HEK293 (cell line): ENCODE data around the gene KIF1A.
A peak's percentile ranks its signal among the peaks of the same experiment; 100 is the strongest.

Source experiments
- CTCF ChIA-PET: fragments of 350-600 bp; formaldehyde crosslinking; extraction: SDS; loops from one replicate; lab custom pipeline; 2021; ENCODE audit warnings: antibody characterized with exemption; lab: Yijun Ruan, JAX
- POLR2A ChIA-PET: fragments of 300-600 bp; formaldehyde crosslinking; extraction: SDS; loops from one replicate; lab custom pipeline; 2020; ENCODE audit warnings: antibody characterized with exemption, inconsistent platforms; lab: Yijun Ruan, JAX
- H3K27ac ChIP-seq: fragments of 200-500 bp; sonication (Bioruptor generic); 2 replicates; pipeline ENCODE4 v1.5.1; 2014; ENCODE audit warnings: low read depth, low read length, control low read depth, inconsistent platforms; ENCODE audit errors: extremely low read depth
- H3K36me3 ChIP-seq, 2 experiments: fragments of 200-500 bp in 1 of 2; sonication (Bioruptor generic) in 1 of 2; 1 replicate in 1 of 2; 2 replicates in 1 of 2; pipeline ENCODE4 v1.5.1; 2014 to 2017; ENCODE audit warnings: inconsistent platforms in 2 of 2, low read length in 2 of 2; ENCODE audit not compliant: control insufficient read depth in 2 of 2, insufficient read depth in 1 of 2
- H3K4me1 ChIP-seq: fragments of 200-500 bp; sonication (Bioruptor generic); 2 replicates; pipeline ENCODE4 v1.5.1; 2014; ENCODE audit warnings: mild to moderate bottlenecking, low read length, inconsistent platforms; ENCODE audit not compliant: control insufficient read depth, insufficient read depth
- H3K4me3 ChIP-seq: 2 replicates; pipeline ENCODE4 v1.5.1; 2011; ENCODE audit warnings: low read depth, mild to moderate bottlenecking, control low read depth, low read length, moderate library complexity
- H3K9me3 ChIP-seq: fragments of 200-500 bp; sonication (Bioruptor generic); 2 replicates; pipeline ENCODE4 v1.5.1; 2014; ENCODE audit warnings: low read depth, low read length, inconsistent platforms; ENCODE audit not compliant: control insufficient read depth, insufficient read depth
- HOXC10 ChIP-seq: sonication (generic); formaldehyde crosslinking; IDR thresholded peaks from 2 replicates; pipeline ENCODE4 v1.8.1; 2023; ENCODE audit warnings: mild to moderate bottlenecking, missing genetic modification reagents
- KLF1 ChIP-seq: fragments of 450-650 bp; formaldehyde crosslinking; IDR thresholded peaks from 2 replicates; pipeline ENCODE4 v1.5.1; 2016; ENCODE audit warnings: missing biosample characterization, missing genetic modification characterization
- KLF8 ChIP-seq: fragments of 450-650 bp; formaldehyde crosslinking; IDR thresholded peaks from 2 replicates; pipeline ENCODE4 v1.5.1; 2016; ENCODE audit warnings: missing biosample characterization, missing genetic modification characterization
- SP3 ChIP-seq: fragments of 450-650 bp; formaldehyde crosslinking; IDR thresholded peaks from 2 replicates; pipeline ENCODE4 v1.5.1; 2016; ENCODE audit warnings: missing biosample characterization, missing genetic modification characterization
- ZBTB8A ChIP-seq: fragments of 450-650 bp; formaldehyde crosslinking; IDR thresholded peaks from 2 replicates; pipeline ENCODE4 v1.5.1; 2016; ENCODE audit warnings: missing biosample characterization, missing genetic modification characterization
- ZFP3 ChIP-seq: fragments of 450-650 bp; formaldehyde crosslinking; IDR thresholded peaks from 2 replicates; pipeline ENCODE4 v1.5.1; 2016; ENCODE audit warnings: low read depth, missing biosample characterization, missing genetic modification characterization
- ZFP41 ChIP-seq: fragments of 450-650 bp; formaldehyde crosslinking; IDR thresholded peaks from 2 replicates; pipeline ENCODE4 v1.5.1; 2016; ENCODE audit warnings: missing biosample characterization, missing genetic modification characterization, borderline replicate concordance
- ZNF146 ChIP-seq: fragments of 450-650 bp; formaldehyde crosslinking; IDR thresholded peaks from 2 replicates; pipeline ENCODE4 v1.5.1; 2016; ENCODE audit warnings: missing biosample characterization, missing genetic modification characterization
- ZNF585B ChIP-seq: fragments of 450-650 bp; formaldehyde crosslinking; IDR thresholded peaks from 2 replicates; pipeline ENCODE4 v1.5.1; 2016; ENCODE audit warnings: missing biosample characterization, missing genetic modification characterization
- ZNF658 ChIP-seq: fragments of 450-650 bp; formaldehyde crosslinking; IDR thresholded peaks from 2 replicates; pipeline ENCODE4; 2016; ENCODE audit warnings: missing biosample characterization, missing genetic modification characterization
- TF ChIP-seq, protein P1 (sequence below): fragments of 450-650 bp; formaldehyde crosslinking; IDR thresholded peaks from 2 replicates; pipeline ENCODE4 v1.5.1; 2016; ENCODE audit warnings: missing biosample characterization, missing genetic modification characterization, borderline replicate concordance
- TF ChIP-seq, protein P2 (sequence below): IDR thresholded peaks from 2 replicates; pipeline ENCODE4 v1.6.1; 2011; ENCODE audit warnings: mild to moderate bottlenecking, low read depth, low read length, borderline replicate concordance
- TF ChIP-seq, protein P3 (sequence below): fragments of 450-650 bp; formaldehyde crosslinking; IDR thresholded peaks from 2 replicates; pipeline ENCODE4 v1.5.1; 2016; ENCODE audit warnings: missing biosample characterization, missing genetic modification characterization, borderline replicate concordance
- TF ChIP-seq, protein P4 (sequence below): fragments of 450-650 bp; formaldehyde crosslinking; IDR thresholded peaks from 2 replicates; pipeline ENCODE4 v1.5.1; 2016; ENCODE audit warnings: missing biosample characterization, missing genetic modification characterization
- TF ChIP-seq, protein P5 (sequence below): fragments of 450-650 bp; formaldehyde crosslinking; IDR thresholded peaks from 2 replicates; pipeline ENCODE4 v1.5.1; 2017; ENCODE audit warnings: missing biosample characterization, missing genetic modification characterization
- TF ChIP-seq, protein P6 (sequence below): fragments of 450-650 bp; formaldehyde crosslinking; IDR thresholded peaks from 2 replicates; pipeline ENCODE4 v1.5.1; 2016; ENCODE audit warnings: missing biosample characterization, missing genetic modification characterization

Gene KIF1A

DNA sequence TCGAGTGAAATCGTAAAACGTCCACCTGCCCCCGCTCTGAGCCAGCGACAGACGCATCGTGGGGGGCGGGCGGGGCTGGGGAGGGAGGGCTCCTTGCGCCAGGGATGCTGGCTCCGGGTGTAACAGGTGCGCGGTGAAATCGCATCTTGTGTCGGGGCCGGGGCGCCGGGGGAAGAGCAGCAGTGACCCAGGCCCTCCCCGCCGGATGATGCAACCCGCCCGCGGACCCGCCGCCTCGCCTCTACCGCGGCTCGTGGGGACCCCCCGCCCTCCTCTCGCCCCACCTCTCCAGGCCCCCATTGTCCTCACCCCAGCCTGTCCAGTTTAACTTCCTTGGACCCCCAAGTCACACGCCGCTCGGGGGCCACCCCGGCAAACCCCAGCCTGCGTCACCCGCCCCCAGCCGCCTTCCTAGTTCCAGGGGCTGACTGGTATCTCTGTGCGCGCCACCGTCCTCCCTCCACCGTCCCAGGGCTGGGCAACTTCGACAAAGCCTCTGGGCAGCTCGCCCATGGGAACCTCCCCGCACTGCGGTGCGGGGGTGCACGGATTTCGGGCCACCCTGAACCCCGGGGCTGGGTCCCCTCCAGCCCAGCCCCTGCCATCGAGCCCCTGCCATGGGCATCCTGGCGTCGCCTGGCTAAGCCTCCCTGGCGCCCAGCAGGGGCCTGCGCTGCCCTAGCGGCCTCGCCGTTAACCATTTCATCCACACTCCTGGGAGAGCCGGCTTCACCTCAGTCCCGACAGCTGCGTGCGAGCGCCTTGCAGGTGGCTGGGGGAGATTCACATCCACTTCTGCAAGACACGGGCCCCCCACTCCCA is 799 bp upstream of the KIF1A start:
- Histone ChIP-seq H3K4me1 (peaks cover 5% of the 10 kb centered on the region; the same call in 1 of the 2 replicates), H3K4me3 (peak overlapping the region; percentile 52), H3K36me3 (peaks cover 0 to 5% of the 10 kb centered on the region in 2 experiments; a peak in 1 of 3 replicates), H3K27ac (peak overlapping the region; percentile 73; the same call in 1 of the 2 replicates), H3K9me3 (no peaks in the 10 kb centered on the region)
- ChIA-PET POLR2A (interaction anchor here (0.9 to 1.4 kb wide), 4 partner anchors 11 to 21 kb away, joined by 3 to 5 read pairs (median 3); no protein-coding TSS in a partner anchor), CTCF (interaction anchor here (1.5 kb wide), 1 partner anchor 20 kb away, joined by 9 read pairs; no protein-coding TSS in a partner anchor)
- TF ChIP-seq, protein P1, sequence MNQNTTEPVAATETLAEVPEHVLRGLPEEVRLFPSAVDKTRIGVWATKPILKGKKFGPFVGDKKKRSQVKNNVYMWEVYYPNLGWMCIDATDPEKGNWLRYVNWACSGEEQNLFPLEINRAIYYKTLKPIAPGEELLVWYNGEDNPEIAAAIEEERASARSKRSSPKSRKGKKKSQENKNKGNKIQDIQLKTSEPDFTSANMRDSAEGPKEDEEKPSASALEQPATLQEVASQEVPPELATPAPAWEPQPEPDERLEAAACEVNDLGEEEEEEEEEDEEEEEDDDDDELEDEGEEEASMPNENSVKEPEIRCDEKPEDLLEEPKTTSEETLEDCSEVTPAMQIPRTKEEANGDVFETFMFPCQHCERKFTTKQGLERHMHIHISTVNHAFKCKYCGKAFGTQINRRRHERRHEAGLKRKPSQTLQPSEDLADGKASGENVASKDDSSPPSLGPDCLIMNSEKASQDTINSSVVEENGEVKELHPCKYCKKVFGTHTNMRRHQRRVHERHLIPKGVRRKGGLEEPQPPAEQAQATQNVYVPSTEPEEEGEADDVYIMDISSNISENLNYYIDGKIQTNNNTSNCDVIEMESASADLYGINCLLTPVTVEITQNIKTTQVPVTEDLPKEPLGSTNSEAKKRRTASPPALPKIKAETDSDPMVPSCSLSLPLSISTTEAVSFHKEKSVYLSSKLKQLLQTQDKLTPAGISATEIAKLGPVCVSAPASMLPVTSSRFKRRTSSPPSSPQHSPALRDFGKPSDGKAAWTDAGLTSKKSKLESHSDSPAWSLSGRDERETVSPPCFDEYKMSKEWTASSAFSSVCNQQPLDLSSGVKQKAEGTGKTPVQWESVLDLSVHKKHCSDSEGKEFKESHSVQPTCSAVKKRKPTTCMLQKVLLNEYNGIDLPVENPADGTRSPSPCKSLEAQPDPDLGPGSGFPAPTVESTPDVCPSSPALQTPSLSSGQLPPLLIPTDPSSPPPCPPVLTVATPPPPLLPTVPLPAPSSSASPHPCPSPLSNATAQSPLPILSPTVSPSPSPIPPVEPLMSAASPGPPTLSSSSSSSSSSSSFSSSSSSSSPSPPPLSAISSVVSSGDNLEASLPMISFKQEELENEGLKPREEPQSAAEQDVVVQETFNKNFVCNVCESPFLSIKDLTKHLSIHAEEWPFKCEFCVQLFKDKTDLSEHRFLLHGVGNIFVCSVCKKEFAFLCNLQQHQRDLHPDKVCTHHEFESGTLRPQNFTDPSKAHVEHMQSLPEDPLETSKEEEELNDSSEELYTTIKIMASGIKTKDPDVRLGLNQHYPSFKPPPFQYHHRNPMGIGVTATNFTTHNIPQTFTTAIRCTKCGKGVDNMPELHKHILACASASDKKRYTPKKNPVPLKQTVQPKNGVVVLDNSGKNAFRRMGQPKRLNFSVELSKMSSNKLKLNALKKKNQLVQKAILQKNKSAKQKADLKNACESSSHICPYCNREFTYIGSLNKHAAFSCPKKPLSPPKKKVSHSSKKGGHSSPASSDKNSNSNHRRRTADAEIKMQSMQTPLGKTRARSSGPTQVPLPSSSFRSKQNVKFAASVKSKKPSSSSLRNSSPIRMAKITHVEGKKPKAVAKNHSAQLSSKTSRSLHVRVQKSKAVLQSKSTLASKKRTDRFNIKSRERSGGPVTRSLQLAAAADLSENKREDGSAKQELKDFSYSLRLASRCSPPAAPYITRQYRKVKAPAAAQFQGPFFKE = no peak
- TF ChIP-seq HOXC10 (no peak), KLF1 (tag by site-specific recombination) (no peak), ZNF146 (tag by site-specific recombination) (no peak), ZFP3 (no peak), KLF8 (tag by site-specific recombination) (no peak; the same call in 1 of the 2 replicates), ZNF585B (tag by site-specific recombination) (no peak), ZBTB8A (tag by site-specific recombination) (peak; percentile 95), ZNF658 (no peak), ZFP41 (tag by site-specific recombination) (no peak), SP3 (tag by site-specific recombination) (peak; percentile 26; the same call in 1 of the 2 replicates)
- TF ChIP-seq, protein P2, sequence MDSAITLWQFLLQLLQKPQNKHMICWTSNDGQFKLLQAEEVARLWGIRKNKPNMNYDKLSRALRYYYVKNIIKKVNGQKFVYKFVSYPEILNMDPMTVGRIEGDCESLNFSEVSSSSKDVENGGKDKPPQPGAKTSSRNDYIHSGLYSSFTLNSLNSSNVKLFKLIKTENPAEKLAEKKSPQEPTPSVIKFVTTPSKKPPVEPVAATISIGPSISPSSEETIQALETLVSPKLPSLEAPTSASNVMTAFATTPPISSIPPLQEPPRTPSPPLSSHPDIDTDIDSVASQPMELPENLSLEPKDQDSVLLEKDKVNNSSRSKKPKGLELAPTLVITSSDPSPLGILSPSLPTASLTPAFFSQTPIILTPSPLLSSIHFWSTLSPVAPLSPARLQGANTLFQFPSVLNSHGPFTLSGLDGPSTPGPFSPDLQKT = no peak
- TF ChIP-seq, protein P3, sequence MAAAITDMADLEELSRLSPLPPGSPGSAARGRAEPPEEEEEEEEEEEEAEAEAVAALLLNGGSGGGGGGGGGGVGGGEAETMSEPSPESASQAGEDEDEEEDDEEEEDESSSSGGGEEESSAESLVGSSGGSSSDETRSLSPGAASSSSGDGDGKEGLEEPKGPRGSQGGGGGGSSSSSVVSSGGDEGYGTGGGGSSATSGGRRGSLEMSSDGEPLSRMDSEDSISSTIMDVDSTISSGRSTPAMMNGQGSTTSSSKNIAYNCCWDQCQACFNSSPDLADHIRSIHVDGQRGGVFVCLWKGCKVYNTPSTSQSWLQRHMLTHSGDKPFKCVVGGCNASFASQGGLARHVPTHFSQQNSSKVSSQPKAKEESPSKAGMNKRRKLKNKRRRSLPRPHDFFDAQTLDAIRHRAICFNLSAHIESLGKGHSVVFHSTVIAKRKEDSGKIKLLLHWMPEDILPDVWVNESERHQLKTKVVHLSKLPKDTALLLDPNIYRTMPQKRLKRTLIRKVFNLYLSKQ = no peak
- TF ChIP-seq, protein P4, sequence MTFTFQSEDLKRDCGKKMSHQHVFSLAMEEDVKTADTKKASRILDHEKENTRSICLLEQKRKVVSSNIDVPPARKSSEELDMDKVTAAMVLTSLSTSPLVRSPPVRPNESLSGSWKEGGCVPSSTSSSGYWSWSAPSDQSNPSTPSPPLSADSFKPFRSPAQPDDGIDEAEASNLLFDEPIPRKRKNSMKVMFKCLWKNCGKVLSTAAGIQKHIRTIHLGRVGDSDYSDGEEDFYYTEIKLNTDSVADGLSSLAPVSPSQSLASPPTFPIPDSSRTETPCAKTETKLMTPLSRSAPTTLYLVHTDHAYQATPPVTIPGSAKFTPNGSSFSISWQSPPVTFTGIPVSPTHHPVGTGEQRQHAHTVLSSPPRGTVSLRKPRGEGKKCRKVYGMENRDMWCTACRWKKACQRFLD (tag by site-specific recombination) = no peak
- TF ChIP-seq, protein P5, sequence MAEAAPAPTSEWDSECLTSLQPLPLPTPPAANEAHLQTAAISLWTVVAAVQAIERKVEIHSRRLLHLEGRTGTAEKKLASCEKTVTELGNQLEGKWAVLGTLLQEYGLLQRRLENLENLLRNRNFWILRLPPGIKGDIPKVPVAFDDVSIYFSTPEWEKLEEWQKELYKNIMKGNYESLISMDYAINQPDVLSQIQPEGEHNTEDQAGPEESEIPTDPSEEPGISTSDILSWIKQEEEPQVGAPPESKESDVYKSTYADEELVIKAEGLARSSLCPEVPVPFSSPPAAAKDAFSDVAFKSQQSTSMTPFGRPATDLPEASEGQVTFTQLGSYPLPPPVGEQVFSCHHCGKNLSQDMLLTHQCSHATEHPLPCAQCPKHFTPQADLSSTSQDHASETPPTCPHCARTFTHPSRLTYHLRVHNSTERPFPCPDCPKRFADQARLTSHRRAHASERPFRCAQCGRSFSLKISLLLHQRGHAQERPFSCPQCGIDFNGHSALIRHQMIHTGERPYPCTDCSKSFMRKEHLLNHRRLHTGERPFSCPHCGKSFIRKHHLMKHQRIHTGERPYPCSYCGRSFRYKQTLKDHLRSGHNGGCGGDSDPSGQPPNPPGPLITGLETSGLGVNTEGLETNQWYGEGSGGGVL (tag by site-specific recombination) = peak; percentile 56; the same call in 1 of the 2 replicates
- TF ChIP-seq, protein P6, sequence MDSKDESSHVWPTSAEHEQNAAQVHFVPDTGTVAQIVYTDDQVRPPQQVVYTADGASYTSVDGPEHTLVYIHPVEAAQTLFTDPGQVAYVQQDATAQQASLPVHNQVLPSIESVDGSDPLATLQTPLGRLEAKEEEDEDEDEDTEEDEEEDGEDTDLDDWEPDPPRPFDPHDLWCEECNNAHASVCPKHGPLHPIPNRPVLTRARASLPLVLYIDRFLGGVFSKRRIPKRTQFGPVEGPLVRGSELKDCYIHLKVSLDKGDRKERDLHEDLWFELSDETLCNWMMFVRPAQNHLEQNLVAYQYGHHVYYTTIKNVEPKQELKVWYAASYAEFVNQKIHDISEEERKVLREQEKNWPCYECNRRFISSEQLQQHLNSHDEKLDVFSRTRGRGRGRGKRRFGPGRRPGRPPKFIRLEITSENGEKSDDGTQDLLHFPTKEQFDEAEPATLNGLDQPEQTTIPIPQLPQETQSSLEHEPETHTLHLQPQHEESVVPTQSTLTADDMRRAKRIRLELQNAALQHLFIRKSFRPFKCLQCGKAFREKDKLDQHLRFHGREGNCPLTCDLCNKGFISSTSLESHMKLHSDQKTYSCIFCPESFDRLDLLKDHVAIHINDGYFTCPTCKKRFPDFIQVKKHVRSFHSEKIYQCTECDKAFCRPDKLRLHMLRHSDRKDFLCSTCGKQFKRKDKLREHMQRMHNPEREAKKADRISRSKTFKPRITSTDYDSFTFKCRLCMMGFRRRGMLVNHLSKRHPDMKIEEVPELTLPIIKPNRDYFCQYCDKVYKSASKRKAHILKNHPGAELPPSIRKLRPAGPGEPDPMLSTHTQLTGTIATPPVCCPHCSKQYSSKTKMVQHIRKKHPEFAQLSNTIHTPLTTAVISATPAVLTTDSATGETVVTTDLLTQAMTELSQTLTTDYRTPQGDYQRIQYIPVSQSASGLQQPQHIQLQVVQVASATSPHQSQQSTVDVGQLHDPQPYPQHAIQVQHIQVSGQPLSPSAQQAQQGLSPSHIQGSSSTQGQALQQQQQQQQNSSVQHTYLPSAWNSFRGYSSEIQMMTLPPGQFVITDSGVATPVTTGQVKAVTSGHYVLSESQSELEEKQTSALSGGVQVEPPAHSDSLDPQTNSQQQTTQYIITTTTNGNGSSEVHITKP (tag by site-specific recombination) = peak; percentile 52; the same call in 1 of the 2 replicates
